ENCODE data around the gene FAM118A. TPM values are rescaled to one million over a fixed set of nuclear protein-coding genes. Genes with fewer than 3 reads are reported as not detected.

The FAM118A gene
- total and polyA plus RNA-seq, 9 of the 15 experiments (the other 6 are each of a cell fraction or from before 2014, with no cell fraction given), result 17.0 to 223 (median 59.4) TPM

- no peak overlapping the region for H3K4me3 ChIP-seq
- FAIRE-seq (no peak), DNase-seq (ENCODE audit: extremely low read depth in 1 of 4, low spot score in 3 of 4) (no peak), ATAC-seq (no peak)
- no peak overlapping the region for H3K9ac ChIP-seq (ENCODE audit: insufficient read depth in 1 of 2, low read depth in 2 of 2, low read length in 2 of 2)
- ChIA-PET POLR2A (no interaction called here), CTCF (ENCODE audit: low intra/inter-chr PET ratio) (no interaction called here)
- H3K79me2 ChIP-seq (ENCODE audit: control insufficient read depth, insufficient read depth, low read length), result no peaks in the 10 kb centered on the region
- no peaks in the 10 kb centered on the region for H3K4me1 ChIP-seq (replicated peaks in 1 of 2; ENCODE audit: control insufficient read depth in 2 of 2, insufficient read depth in 2 of 2, low read length in 2 of 2)
- TF ChIP-seq PRDM10 (IDR thresholded peaks at IDR 0.05; ENCODE audit: partially characterized antibody), result peak; percentile 75
- no peak for TF ChIP-seq MECOM (CRISPR knock-in tag; IDR thresholded peaks at IDR 0.05)
- TF ChIP-seq DPF2 (IDR thresholded peaks at IDR 0.05), result no peak
- TF ChIP-seq NR2F6 (CRISPR knock-in tag; IDR thresholded peaks at IDR 0.05), result no peak
- TF ChIP-seq GABPA (tag; conservative IDR thresholded peaks at IDR 0.05; ENCODE audit: low read depth), result no peak
- TF ChIP-seq ZNF239 (CRISPR knock-in tag; IDR thresholded peaks at IDR 0.05), result no peak
- no peak for TF ChIP-seq HLTF (IDR thresholded peaks at IDR 0.05)
- TF ChIP-seq ZNF644 (tag; IDR thresholded peaks at IDR 0.05; ENCODE audit: low read depth), result no peak
- no peak overlapping the region for H2AFZ ChIP-seq (ENCODE audit: low read depth, low read length)
- H3K27me3 ChIP-seq (ENCODE audit: control insufficient read depth in 2 of 2, insufficient read depth in 2 of 2, low read length in 2 of 2), result no peaks in the 10 kb centered on the region
- 0% methylated on average over 2 of the region's 2 CpGs for WGBS (ENCODE audit: insufficient coverage, low coverage, missing lambda C conversion rate)
- no peak overlapping the region for H3K27ac ChIP-seq (ENCODE audit: extremely low read depth, low read depth, low read length)
- H3K36me3 ChIP-seq (ENCODE audit: control insufficient read depth, insufficient read depth, low read length), result no peaks in the 10 kb centered on the region
- H3K9me1 ChIP-seq (ENCODE audit: control insufficient read depth, insufficient read depth, low read length), result no peaks in the 10 kb centered on the region
- in situ Hi-C loops (cut with MboI) (no loop called here), intact Hi-C loops (cut with micrococcal nuclease) (no loop called here)
- no peaks in the 10 kb centered on the region for H4K20me1 ChIP-seq (replicated peaks; ENCODE audit: control insufficient read depth, insufficient read depth, low read length)
- no peak overlapping the region for H3K4me2 ChIP-seq (ENCODE audit: insufficient read depth, low read length)
- H3K9me3 ChIP-seq (replicated peaks; ENCODE audit: control insufficient read depth, insufficient read depth, low read depth, low read length), result no peaks in the 10 kb centered on the region
- BruUV-seq (replicated peaks), result no TSS peak
Observed at GRCh38 chr22:45381348-45381747, 71.6 kb downstream of the FAM118A start.

All from K562 (cell line).